K562 (cell line): ENCODE data around the gene PDLIM7. TPM values are rescaled to one million over a fixed set of nuclear protein-coding genes. Genes with fewer than 3 reads are reported as not detected.

Source experiments
- BMI1 ChIP-seq: fragments of 150-350 bp; IDR thresholded peaks from 2 replicates; pipeline ENCODE4 v1.6.1; 2014; ENCODE audit warnings: low read length
- FOXA3 ChIP-seq, 2 experiments: fragments of 450-650 bp in 1 of 2; sonication (generic) in 1 of 2; formaldehyde crosslinking; IDR thresholded peaks in 1 of 2; conservative IDR thresholded peaks in 1 of 2; 2 replicates each; pipeline versions ENCODE4 v1.4.0 to v1.8.0; 2020 to 2022; ENCODE audit warnings: mild to moderate bottlenecking in 2 of 2, missing genetic modification reagents in 1 of 2
- HNRNPH1 ChIP-seq: fragments of 200-400 bp; formaldehyde crosslinking; optimal IDR thresholded peaks from 2 replicates; pipeline ENCODE3; 2017; ENCODE audit warnings: low read depth, mild to moderate bottlenecking, low read length, moderate library complexity
- MAFK ChIP-seq: IDR thresholded peaks from 2 replicates; pipeline ENCODE4 v1.6.1; 2011; ENCODE audit warnings: low read length, improper control_type of control experiment
- MIER1 ChIP-seq: fragments of 450-650 bp; IDR thresholded peaks from 2 replicates; pipeline ENCODE4 v1.6.1; 2016; ENCODE audit warnings: antibody characterized with exemption, mild to moderate bottlenecking, low read depth
- NR2C1 ChIP-seq, 2 experiments: fragments of 450-650 bp; IDR thresholded peaks; 2 replicates each; pipeline ENCODE4 v1.6.1; 2017; ENCODE audit warnings: mild to moderate bottlenecking in 2 of 2, antibody characterized with exemption in 1 of 2, inconsistent platforms in 1 of 2, missing compliant biosample characterization in 1 of 2, missing genetic modification characterization in 1 of 2
- NR3C1 ChIP-seq: sonication (generic); formaldehyde crosslinking; IDR thresholded peaks from 2 replicates; pipeline ENCODE4 v1.8.1; 2022; ENCODE audit warnings: missing genetic modification reagents
- PCBP1 ChIP-seq: fragments of 200-400 bp; formaldehyde crosslinking; IDR thresholded peaks from 2 replicates; pipeline ENCODE4 v1.6.1; 2018; ENCODE audit warnings: mild to moderate bottlenecking, low read depth, low read length; ENCODE audit not compliant: poor library complexity, severe bottlenecking
- RBBP5 ChIP-seq: fragments of 200-600 bp; sonication (generic); IDR thresholded peaks from 2 replicates; pipeline ENCODE4 v1.6.1; 2012; ENCODE audit warnings: borderline replicate concordance, mild to moderate bottlenecking, low read length, control low read depth, inconsistent platforms; ENCODE audit not compliant: insufficient read depth, poor library complexity, severe bottlenecking
- SIN3A ChIP-seq, 2 experiments: fragments of 150-350 bp in 1 of 2; IDR thresholded peaks; 2 replicates each; pipeline ENCODE4 v1.6.1; 2011 to 2016; ENCODE audit warnings: borderline replicate concordance in 2 of 2, low read depth in 2 of 2, low read length in 2 of 2, mild to moderate bottlenecking in 2 of 2, moderate library complexity in 2 of 2; ENCODE audit not compliant: control insufficient read depth in 1 of 2
- STAT5B ChIP-seq: fragments of 250-450 bp; sonication (Bioruptor Pico); IDR thresholded peaks from 2 replicates; pipeline ENCODE4 v1.8.0; 2021; ENCODE audit warnings: mild to moderate bottlenecking, inconsistent platforms
- YY1 ChIP-seq, 3 experiments: IDR thresholded peaks; 2 replicates each; pipeline ENCODE4 v1.6.1; 2011; ENCODE audit warnings: low read length in 2 of 3, mild to moderate bottlenecking in 2 of 3, moderate library complexity in 2 of 3, borderline replicate concordance in 1 of 3, control low read depth in 1 of 3, low read depth in 1 of 3; ENCODE audit not compliant: insufficient read depth in 3 of 3, insufficient replicate concordance in 2 of 3, control insufficient read depth in 1 of 3, insufficient read length in 1 of 3; ENCODE audit errors: extremely low read depth in 1 of 3
- ZNF124 ChIP-seq: sonication (generic); formaldehyde crosslinking; IDR thresholded peaks from 2 replicates; pipeline ENCODE4 v1.8.1; 2022; ENCODE audit warnings: missing genetic modification reagents
- ZNF232 ChIP-seq: sonication (generic); formaldehyde crosslinking; IDR thresholded peaks from 2 replicates; pipeline ENCODE4 v1.8.0; 2022; ENCODE audit warnings: mild to moderate bottlenecking, missing genetic modification reagents
- ZNF436 ChIP-seq: fragments of 250-450, 450-650 bp; sonication (Bioruptor Pico); formaldehyde crosslinking; IDR thresholded peaks from 2 replicates; pipeline ENCODE4 v1.7.0; 2020; ENCODE audit warnings: mild to moderate bottlenecking
- ZNF518B ChIP-seq: fragments of 250-450 bp; sonication (Bioruptor Pico); IDR thresholded peaks from 2 replicates; pipeline ENCODE4 v1.5.0; 2021; ENCODE audit warnings: mild to moderate bottlenecking, moderate library complexity
- polyA plus RNA-seq, 8 experiments: library from polyadenylated mRNA; depleted of rRNA in 4 of 8; stranded (reverse) in 5 of 8; unstranded in 3 of 8; fragments of >200 nt; fragmentation: Nextera tagmentation in 2 of 8; fragmentation: Illumina TruSeq in 1 of 8; extraction: Ambion mirVana in 2 of 8; extraction: Trizol in 1 of 8; gene quantifications; 2 replicates each; pipeline versions ENCODE4 v1.2.1 to v1.2.3, GENCODE V29; 2011 to 2014; ENCODE audit warnings: inconsistent platforms in 1 of 8, missing spikeins in 1 of 8
- total RNA-seq, 7 experiments: library from RNA; depleted of rRNA in 6 of 7; stranded (reverse); fragments of >200 nt in 6 of 7; fragmentation: Illumina TruSeq in 2 of 7; extraction: Trizol in 2 of 7; gene quantifications; 2 replicates each; pipeline versions ENCODE4 v1.2.1 to v1.2.3, GENCODE V29; 2011 to 2021; ENCODE audit warnings: low replicate concordance in 1 of 7
- TF ChIP-seq, protein P1 (sequence below): sonication (generic); formaldehyde crosslinking; IDR thresholded peaks from 2 replicates; pipeline ENCODE4 v1.8.0; 2022; ENCODE audit warnings: mild to moderate bottlenecking, missing genetic modification reagents
- TF ChIP-seq, protein P2 (sequence below): IDR thresholded peaks from 2 replicates; pipeline ENCODE4 v1.6.1; 2011; ENCODE audit not compliant: insufficient read length; ENCODE audit errors: extremely low read depth

Gene PDLIM7
- total and polyA plus RNA-seq, 9 of the 15 experiments (the other 6 are each of a cell fraction or from before 2014, with no cell fraction given), result 2.1 to 124 (median 32.6) TPM

GRCh38 chr5:177496727-177497291 is 595 bp downstream of the PDLIM7 start (continued):
- TF ChIP-seq ZNF124 (CRISPR knock-in tag) (no peak), YY1 (IDR thresholded peaks at IDR 0.05; ENCODE audit: borderline replicate concordance in 1 of 3, control insufficient read depth in 1 of 3, extremely low read depth in 1 of 3, insufficient read depth in 3 of 3, insufficient read length in 1 of 3, insufficient replicate concordance in 2 of 3, low read depth in 1 of 3, low read length in 2 of 3) (peak in 1 of 3 experiments; percentile 33), ZNF436 (CRISPR knock-in tag) (no peak), ZNF232 (CRISPR knock-in tag) (no peak), HNRNPH1 (no peak), BMI1 (no peak), STAT5B (CRISPR knock-in tag) (no peak), NR2C1 (IDR thresholded peaks at IDR 0.05) (no peak), NR2C1 (tag; IDR thresholded peaks at IDR 0.05) (no peak), RBBP5 (no peak), FOXA3 (CRISPR knock-in tag; conservative IDR thresholded peaks at IDR 0.05 in 1 of 2, IDR thresholded peaks at IDR 0.05 in 1 of 2) (peak in 1 of 2 experiments; percentile 58; a peak in 1 of 4 replicates), PCBP1 (peak; percentile 98), SIN3A (IDR thresholded peaks at IDR 0.05; ENCODE audit: borderline replicate concordance in 2 of 2, control insufficient read depth in 1 of 2, low read depth in 2 of 2, low read length in 2 of 2) (no peak; a peak in 2 of 4 replicates), NR3C1 (CRISPR knock-in tag) (no peak), MAFK (no peak), ZNF518B (CRISPR knock-in tag) (no peak), MIER1 (no peak)
- TF ChIP-seq, protein P1, sequence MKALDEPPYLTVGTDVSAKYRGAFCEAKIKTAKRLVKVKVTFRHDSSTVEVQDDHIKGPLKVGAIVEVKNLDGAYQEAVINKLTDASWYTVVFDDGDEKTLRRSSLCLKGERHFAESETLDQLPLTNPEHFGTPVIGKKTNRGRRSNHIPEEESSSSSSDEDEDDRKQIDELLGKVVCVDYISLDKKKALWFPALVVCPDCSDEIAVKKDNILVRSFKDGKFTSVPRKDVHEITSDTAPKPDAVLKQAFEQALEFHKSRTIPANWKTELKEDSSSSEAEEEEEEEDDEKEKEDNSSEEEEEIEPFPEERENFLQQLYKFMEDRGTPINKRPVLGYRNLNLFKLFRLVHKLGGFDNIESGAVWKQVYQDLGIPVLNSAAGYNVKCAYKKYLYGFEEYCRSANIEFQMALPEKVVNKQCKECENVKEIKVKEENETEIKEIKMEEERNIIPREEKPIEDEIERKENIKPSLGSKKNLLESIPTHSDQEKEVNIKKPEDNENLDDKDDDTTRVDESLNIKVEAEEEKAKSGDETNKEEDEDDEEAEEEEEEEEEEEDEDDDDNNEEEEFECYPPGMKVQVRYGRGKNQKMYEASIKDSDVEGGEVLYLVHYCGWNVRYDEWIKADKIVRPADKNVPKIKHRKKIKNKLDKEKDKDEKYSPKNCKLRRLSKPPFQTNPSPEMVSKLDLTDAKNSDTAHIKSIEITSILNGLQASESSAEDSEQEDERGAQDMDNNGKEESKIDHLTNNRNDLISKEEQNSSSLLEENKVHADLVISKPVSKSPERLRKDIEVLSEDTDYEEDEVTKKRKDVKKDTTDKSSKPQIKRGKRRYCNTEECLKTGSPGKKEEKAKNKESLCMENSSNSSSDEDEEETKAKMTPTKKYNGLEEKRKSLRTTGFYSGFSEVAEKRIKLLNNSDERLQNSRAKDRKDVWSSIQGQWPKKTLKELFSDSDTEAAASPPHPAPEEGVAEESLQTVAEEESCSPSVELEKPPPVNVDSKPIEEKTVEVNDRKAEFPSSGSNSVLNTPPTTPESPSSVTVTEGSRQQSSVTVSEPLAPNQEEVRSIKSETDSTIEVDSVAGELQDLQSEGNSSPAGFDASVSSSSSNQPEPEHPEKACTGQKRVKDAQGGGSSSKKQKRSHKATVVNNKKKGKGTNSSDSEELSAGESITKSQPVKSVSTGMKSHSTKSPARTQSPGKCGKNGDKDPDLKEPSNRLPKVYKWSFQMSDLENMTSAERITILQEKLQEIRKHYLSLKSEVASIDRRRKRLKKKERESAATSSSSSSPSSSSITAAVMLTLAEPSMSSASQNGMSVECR (CRISPR knock-in tag), result peak; percentile 43
- TF ChIP-seq, protein P2, sequence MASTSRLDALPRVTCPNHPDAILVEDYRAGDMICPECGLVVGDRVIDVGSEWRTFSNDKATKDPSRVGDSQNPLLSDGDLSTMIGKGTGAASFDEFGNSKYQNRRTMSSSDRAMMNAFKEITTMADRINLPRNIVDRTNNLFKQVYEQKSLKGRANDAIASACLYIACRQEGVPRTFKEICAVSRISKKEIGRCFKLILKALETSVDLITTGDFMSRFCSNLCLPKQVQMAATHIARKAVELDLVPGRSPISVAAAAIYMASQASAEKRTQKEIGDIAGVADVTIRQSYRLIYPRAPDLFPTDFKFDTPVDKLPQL, result no peak
